GM21737 (cell line): ENCODE measurements around the gene ZNF185.

Source experiments
- ATAC-seq: cut with Tn5 transposase; IDR thresholded peaks from one replicate; pipeline ENCODE4 v1.9.1; 2021; ENCODE audit warnings: mild to moderate bottlenecking, moderate library complexity; ENCODE audit not compliant: unreplicated experiment

The ZNF185 gene

GRCh38 chrX:152897222-152898131 is at the start of gene ZNF185:
Gene ZNF185 (plus strand): TSS chrX:152898067. CDS start chrX:152914490, 16,423 bp downstream.
- no peak for ATAC-seq

GRCh38 chrX:152850465-152850864 is 47.4 kb upstream of the ZNF185 start:
- no peak for ATAC-seq

DNA sequence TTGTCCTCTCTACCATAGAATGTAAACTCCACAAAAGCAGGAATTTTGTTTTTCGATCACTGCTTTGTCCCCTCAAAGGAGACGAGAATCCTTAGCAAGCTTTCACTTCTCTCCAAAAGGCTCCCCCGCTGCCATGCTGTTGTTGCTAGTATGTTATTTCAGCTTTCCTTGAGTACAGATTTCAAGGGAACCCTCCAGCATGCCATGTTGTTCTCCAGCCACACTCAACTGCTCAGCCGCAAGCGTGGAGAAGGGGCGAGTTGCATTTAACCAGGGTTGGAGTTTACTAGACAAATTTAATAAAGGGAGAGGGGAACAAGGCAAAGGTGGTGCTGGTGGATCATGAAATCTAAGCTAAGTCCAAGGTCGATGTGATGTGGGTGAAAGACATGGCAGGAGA is 43.9 kb upstream of the ZNF185 start:
- no peak for ATAC-seq

GRCh38 chrX:152861116-152861515 is 36.8 kb upstream of the ZNF185 start:
- ATAC-seq, result no peak

- ATAC-seq, result no peak
Observed at GRCh38 chrX:152861826-152862225, 36.0 kb upstream of the ZNF185 start.

- ATAC-seq, result no peak
Observed at GRCh38 chrX:152865232-152865920, 32.5 kb upstream of the ZNF185 start.

DNA sequence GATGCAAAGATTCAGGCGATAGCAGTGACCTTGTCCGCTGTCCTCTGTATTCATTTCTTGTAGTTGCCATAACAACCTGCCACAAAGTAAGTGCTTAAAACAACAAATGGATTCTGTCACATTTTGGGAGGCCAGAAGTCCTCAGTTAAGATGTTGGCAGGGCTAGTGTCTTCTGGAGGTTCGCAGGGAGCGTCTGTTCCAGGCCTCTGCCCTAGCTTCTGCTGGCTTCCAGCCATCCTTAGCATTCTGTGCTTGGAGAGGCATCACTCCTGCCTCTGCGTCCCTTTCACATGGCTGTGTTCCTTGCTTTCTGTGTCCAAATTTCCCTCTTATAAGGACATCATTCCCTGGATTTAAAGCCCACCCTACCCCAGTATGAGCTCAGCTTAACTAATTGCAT is 31.5 kb upstream of the ZNF185 start:
- no peak for ATAC-seq

DNA sequence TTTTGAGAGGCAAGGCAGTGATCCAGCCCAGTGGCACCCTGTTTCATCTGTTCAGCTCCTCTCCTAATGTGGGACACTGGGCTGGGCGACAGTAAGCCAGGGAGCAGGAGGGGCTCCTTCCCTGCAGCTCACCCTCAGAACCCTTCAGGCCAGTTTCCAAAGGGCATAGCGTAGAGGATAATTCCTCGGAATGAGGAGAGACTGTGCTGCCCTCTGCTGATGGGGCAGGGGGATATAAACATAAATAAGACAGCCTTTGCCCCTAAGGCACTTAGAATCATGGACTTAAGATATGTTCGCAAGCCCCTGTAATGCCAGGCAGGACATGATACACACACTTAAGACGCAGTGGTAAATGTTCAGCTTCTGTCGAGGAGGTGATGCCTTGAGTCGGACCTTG is 27.9 kb upstream of the ZNF185 start:
- ATAC-seq, result no peak

DNA sequence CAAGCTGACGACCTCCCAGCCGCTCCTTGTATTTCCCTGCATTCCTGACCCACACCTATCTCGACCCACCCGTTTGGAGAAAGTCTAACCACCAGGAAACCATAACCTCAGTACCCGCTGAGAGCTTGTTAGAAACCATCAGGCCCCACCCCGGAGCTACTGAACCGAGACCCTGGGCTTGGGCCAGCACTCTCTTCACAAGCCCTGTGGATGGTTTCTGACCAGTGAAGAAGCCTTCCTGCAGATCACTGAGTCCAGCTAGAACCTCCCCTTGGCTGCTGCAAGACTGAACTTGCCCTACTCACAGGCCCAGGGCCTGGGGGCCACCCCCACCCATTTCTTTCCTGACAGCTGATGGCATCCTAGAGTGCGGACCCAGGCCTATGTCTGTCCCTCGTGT is 26.6 kb upstream of the ZNF185 start:
- ATAC-seq, result no peak

GRCh38 chrX:152872522-152872921 is 25.3 kb upstream of the ZNF185 start:
- ATAC-seq, result no peak

- no peak for ATAC-seq
Observed at GRCh38 chrX:152873361-152873760, 24.5 kb upstream of the ZNF185 start.

DNA sequence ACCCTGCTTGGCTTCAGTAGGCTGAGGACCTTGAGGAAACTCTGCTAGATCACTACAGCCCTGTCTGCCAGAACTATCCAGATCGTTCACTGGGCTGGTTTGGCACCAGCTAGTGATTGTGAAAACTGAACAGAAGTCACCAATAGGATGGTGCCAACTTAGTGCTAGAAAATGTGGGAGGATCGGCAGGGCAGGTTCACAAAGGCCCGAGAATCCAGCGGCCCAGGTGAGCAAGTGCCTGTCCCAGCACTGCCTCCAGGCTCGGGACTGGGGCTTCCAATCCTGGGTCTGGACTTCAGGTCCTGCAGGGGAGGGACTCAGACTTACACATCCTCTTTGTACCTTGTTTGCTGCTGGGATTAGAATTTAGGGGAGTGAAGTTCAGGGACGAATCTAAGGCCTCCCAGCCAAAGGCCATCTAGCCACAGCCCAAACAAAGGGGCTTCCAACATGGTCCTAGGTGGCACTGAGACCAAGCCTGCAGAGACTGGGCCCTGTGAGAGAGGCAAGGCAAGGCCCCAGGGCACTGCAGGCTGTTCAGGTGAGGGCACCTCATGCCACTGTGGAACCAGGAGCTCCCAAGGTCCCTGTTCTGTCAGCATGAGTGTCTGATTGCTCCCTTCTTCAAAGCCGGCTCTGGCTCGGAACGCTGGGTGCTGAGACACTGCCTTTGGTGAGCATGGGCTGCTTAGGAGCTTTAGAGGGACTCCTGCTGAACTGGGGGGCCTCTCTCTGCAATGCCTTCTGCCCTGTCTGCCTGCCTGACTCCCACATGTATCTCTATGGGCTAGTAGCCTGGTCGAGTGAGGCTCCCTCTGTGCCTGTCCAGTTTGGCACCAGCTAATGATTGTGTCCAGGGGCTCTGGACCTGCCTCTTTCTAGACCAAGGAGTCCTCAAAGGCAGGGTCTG is 20.7 kb upstream of the ZNF185 start:
- no peak for ATAC-seq

- ATAC-seq, result no peak
Observed at GRCh38 chrX:152878976-152879755, 18.7 kb upstream of the ZNF185 start.

DNA sequence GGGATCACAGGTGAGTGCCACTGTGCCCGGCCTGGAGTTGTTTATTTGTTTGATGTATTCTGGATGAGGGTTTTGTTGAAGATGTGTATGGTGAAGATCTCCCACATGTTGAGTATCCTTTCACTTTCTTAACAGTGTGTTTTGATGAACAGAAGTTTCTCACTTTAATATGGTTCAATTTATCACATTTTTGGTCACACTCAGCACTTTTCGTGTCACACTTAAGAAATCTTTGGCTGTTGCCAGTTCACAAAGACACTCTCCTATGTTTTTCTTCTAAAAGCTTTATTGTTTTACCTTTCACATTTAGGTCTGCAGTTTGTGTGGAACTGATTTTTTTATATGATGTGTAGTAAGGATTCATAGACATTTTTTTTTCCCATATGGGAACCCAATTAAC is 16.6 kb upstream of the ZNF185 start:
- ATAC-seq, result no peak

- ATAC-seq, result no peak
Observed at GRCh38 chrX:152884171-152884570, 13.7 kb upstream of the ZNF185 start.

DNA sequence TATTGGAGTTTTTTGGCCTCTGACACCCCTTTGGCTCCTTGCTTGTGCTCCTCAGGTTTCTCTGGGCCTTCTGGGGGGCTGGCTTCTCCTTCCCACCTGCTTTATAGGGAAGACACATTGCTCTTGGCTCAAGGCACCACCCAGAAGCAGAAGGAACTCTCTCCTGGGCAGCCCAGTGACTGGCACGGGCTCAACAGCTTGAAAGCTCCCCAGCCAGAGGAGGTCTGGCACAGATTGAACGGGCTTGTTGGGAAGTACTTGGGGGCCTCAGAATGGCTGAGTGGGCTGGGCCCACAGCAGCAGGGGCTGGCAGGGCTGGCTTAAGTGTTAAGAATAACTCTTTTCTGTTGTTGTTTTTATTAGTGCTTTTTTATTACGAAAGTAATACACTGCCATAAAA is 11.2 kb upstream of the ZNF185 start:
- no peak for ATAC-seq

DNA sequence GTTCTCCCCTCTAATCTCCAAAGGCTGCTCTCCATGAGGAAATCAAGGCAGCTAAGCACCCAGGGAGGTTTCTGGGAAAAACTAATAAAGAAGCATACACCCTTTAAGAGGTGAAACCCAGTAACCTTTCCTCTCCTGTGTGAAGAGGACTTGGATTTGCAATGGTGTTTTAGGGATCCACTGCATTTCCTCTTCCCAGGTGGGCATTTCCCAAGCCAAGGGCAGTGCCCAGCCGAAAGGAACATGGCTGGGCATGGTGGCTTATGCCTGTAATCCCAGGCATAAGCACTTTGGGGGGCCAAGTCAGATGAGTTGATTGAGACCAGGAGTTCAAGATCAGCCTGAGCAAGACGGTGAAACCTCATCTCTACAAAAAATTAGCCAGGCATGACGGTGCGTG is 5.4 kb upstream of the ZNF185 start:
- no peak for ATAC-seq

DNA sequence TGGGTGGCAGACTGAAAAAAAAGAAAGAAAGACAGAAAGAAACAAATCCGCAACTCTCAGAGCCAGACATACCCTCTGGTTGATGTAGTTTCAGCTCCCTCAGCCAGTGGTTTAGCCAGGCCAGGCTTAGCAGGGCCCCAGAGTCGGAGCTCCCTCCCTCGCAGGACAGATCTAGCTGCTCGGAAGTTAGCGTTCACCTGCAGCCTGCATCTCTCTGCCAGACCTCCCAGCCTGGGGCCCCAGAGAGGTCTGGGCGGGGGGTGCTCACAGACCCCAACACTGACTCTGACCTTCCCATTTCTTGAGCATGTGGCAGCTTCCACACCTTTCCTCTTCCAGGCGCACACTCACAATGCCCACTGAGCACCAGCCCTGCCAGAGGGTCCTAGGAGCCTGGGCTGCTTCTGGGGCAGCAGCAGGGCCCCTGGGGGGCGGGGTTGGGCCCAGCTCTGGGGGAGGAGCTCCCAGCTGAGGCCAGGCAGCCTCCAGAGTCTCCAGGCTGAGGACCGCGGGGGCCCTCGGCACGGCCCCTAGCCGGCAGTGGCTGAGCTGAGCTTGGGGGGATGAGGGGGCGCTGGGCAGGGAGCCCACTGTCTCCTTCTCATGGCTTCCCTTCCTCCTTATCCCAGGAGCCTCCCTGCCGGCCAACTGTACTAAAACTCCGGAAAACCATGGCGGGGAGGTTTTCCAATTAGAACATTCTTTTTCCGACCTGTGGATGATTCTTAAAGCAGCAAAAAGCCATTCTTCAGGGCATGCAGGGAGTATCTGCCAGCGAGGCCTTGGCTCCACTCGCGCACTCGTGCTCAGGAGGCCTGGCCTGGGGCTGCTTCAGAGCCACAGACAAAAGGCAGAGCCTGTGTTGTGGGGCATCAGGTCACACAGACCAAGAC is 4.6 kb upstream of the ZNF185 start:
- no peak for ATAC-seq

DNA sequence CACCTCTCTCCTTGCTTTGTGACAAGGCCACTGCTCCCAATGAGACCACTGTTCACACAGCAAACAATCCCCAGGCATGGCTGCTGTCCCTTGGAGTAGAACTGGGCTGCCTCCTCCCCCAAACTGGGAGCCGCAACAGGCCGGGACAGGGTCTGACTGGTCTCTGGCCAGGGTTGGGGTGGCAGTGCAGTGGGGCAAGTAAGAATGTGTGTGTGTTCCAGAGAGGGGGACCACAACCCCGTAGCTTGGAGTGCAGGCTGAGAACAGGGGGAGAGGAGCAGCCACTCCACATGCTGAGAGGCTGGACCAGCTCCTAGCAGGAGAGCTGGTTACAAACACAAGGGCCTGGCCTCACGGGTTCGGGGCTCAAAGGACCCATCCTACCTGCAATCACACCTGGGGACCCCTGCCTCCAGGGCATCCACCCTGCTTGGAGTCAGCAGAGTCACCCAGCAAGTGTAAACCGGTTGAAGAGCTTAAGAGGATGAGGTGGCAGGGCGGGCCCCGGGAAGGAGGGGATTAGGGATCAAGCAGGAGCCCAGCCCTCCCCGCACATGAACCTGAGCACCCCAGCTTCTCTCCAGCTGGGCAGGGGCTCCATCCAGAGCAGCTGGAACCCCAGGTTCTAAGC is 3.8 kb upstream of the ZNF185 start:
- no peak for ATAC-seq
